DMS79 (cell line): ENCODE results near the gene NEK6.

Experiments
- DNase-seq: peaks from one replicate; lab custom pipeline; 2025; lab: John Stamatoyannopoulos, UW

NEK6 gene

DNA sequence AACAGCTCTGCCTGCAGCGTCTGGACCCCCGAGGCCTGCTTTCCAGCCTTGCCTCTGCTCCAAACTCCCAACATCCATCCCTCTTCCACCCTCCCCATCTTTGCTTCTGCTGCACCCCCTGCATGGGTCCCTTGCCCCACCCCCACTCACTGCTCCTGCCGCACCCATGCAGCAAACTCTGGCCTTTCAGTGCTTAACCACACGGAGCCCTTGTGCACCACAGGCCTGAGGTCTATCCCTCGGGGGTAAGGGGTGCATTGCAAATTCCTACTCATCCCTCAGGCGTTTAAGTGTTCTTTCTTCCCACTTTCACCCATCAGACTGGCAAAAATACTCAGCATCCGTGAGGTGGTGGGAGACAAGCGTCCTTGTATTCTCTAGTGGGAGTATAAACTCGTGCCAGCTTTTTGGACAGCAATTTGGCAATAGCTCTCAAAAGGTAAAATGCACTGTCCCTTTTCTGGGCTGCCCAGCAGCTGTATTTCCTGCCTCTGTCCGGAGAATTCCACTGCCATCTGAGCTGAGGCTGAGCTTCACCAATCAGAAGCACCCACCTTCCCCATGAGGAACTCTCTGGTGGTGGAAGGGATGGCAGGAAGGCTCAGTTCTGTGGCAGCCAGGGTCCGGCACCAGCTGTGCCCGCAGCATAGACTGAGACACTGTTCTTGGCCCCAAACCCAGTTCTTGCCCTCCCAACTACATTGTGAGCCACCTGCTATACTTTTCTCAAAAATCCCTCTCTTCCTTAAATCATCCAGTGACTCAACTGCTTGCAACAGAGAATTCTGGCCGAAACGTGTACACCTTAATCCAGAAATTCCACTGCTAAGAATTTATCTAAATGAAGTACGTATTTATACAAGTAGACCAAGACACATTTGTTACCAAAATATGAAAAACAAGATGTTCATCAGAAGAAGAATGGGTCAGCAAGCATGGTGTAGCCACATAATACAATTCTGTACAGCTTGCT is 142.5 kb downstream of the NEK6 start:
- no peak for DNase-seq
